Caco-2 (cell line): ENCODE results near the gene CYP2S1. TPM values are rescaled to one million over a fixed set of nuclear protein-coding genes. Genes with fewer than 3 reads are reported as not detected.

ENCODE experiments used
- BruUV-seq: library from RNA; stranded (reverse); fragments of 400-500 nt; replicated peaks from 2 replicates; lab custom pipeline; 2021; lab: Mats Ljungman, UMichigan
- CTCF ChIA-PET: fragments of 300-600 bp; sonication (Branson Sonifier 250); formaldehyde crosslinking; loops from one replicate; lab custom pipeline; 2022; ENCODE audit warnings: antibody characterized with exemption; lab: Charles Lee
- POLR2A ChIA-PET: fragments of 300-600 bp; sonication (Branson Sonifier 250); formaldehyde crosslinking; loops from one replicate; lab custom pipeline; 2022; ENCODE audit warnings: antibody characterized with exemption; lab: Charles Lee
- DNase-seq, 2 experiments: peaks; one replicate each; pipeline versions ENCODE4 v3.0.0 to v3.0.0-alpha.2; 2020 to 2022
- H3K27me3 ChIP-seq: replicated peaks from 2 replicates; pipeline ENCODE4 v1.6.0; 2011; ENCODE audit warnings: low read length; ENCODE audit not compliant: control insufficient read depth, insufficient read depth
- H3K36me3 ChIP-seq: 2 replicates; pipeline ENCODE4 v1.5.1; 2011; ENCODE audit warnings: low read length; ENCODE audit not compliant: control insufficient read depth, insufficient read depth
- H3K4me1 ChIP-seq: fragments of 250-450 bp; sonication (Bioruptor Pico); 2 replicates; pipeline ENCODE4 v1.5.1; 2020; ENCODE audit warnings: mild to moderate bottlenecking
- H3K4me3 ChIP-seq: 2 replicates; pipeline ENCODE4 v1.5.1; 2011; ENCODE audit warnings: low read depth, mild to moderate bottlenecking, control low read depth, low read length
- H3K9me3 ChIP-seq: fragments of 250-450 bp; sonication (Bioruptor Pico); 2 replicates; pipeline ENCODE4 v1.5.1; 2020; ENCODE audit warnings: mild to moderate bottlenecking, moderate library complexity
- H3K27ac Mint-ChIP-seq: one replicate; pipeline ENCODE4 v1.8.0; 2022; ENCODE audit warnings: mixed read lengths; ENCODE audit not compliant: unreplicated experiment
- H3K27me3 Mint-ChIP-seq: one replicate; pipeline ENCODE4 v1.8.0; 2022; ENCODE audit warnings: mixed read lengths; ENCODE audit not compliant: insufficient read depth, unreplicated experiment
- H3K36me3 Mint-ChIP-seq: one replicate; pipeline ENCODE4 v1.8.0; 2022; ENCODE audit warnings: mild to moderate bottlenecking, mixed read lengths; ENCODE audit not compliant: insufficient read depth, unreplicated experiment
- H3K4me1 Mint-ChIP-seq: one replicate; pipeline ENCODE4 v1.8.0; 2022; ENCODE audit warnings: low read depth, mixed read lengths; ENCODE audit not compliant: unreplicated experiment
- H3K4me3 Mint-ChIP-seq: one replicate; pipeline ENCODE4 v1.8.0; 2022; ENCODE audit warnings: mild to moderate bottlenecking, moderate library complexity, mixed read lengths; ENCODE audit not compliant: unreplicated experiment
- H3K9me3 Mint-ChIP-seq: one replicate; pipeline ENCODE4 v1.8.0; 2022; ENCODE audit warnings: mixed read lengths; ENCODE audit not compliant: unreplicated experiment
- CTCF ChIP-seq, 2 experiments: fragments of 200-600 bp in 1 of 2; IDR thresholded peaks; 1 replicate in 1 of 2; 2 replicates in 1 of 2; pipeline versions ENCODE4 v1.5.1 to v1.8.0; 2011 to 2022; ENCODE audit warnings: antibody characterized with exemption in 1 of 2, control low read depth in 1 of 2, inconsistent platforms in 1 of 2, low read depth in 1 of 2, low read length in 1 of 2, mild to moderate bottlenecking in 1 of 2, moderate library complexity in 1 of 2; ENCODE audit not compliant: insufficient read depth in 1 of 2, severe bottlenecking in 1 of 2, unreplicated experiment in 1 of 2
- intact Hi-C: fragments of 100-400 bp; cut with micrococcal nuclease; formaldehyde crosslinking; loops from one replicate; pipeline ENCODE4 v1.10.0; 2022; ENCODE audit not compliant: unreplicated experiment
- total RNA-seq: library from RNA; stranded (reverse); gene quantifications from 2 replicates; pipeline ENCODE4 v1.2.3, GENCODE V29; 2022

Gene CYP2S1
- total RNA-seq, 1 experiment from 2014 or later = 56.0 TPM

- H3K4me3 Mint-ChIP-seq = peak within 1 kb of the TSS; percentile 49
- ChIA-PET CTCF (interaction anchor here (0.6 kb wide), 1 partner anchor 14 kb away, joined by 5 read pairs; no protein-coding TSS in a partner anchor), POLR2A (interaction anchor here (0.6 to 0.7 kb wide), 2 partner anchors 26 to 41 kb away, joined by 3 to 4 read pairs; no protein-coding TSS in a partner anchor)
- Histone ChIP-seq H3K4me3 (no peak within 1 kb of the TSS), H3K4me1 (peaks cover 11% of the 10 kb centered on the region; the same call in 1 of the 2 replicates), H3K27me3 (no peaks in the 10 kb centered on the region), H3K9me3 (no peaks in the 10 kb centered on the region), H3K36me3 (no peaks in the 10 kb centered on the region)
- no peaks in the 10 kb centered on the region for H3K36me3 Mint-ChIP-seq
- no peak for TF ChIP-seq CTCF (IDR thresholded peaks at IDR 0.05; ENCODE audit: insufficient read depth in 1 of 2, low read depth in 1 of 2, low read length in 1 of 2, severe bottlenecking in 1 of 2, unreplicated experiment in 1 of 2)
- peak within 1 kb of the TSS; percentile 30 for H3K27ac Mint-ChIP-seq
- intact Hi-C loops = no loop called here
- no peaks in the 10 kb centered on the region for H3K9me3 Mint-ChIP-seq
- H3K4me1 Mint-ChIP-seq = peaks cover 36% of the 10 kb centered on the region
- BruUV-seq = no TSS peak
- DNase-seq = peak; percentile 43 to 68
- H3K27me3 Mint-ChIP-seq = no peaks in the 10 kb centered on the region
Measured at GRCh38 chr19:41218615-41219507, 25.8 kb downstream of the CYP2S1 start, which contains the start of gene AXL. TSS of gene AXL (plus strand) at chr19:41219223. CDS start at chr19:41219393, 170 bp downstream.

GRCh38 chr19:41219924-41220567, 27.0 kb downstream of the CYP2S1 start:
- peaks cover 39% of the 10 kb centered on the region for H3K4me1 Mint-ChIP-seq
- intact Hi-C loops = no loop called here
- POLR2A ChIA-PET = no interaction called here

More at GRCh38 chr19:41219924-41220567, 27.0 kb downstream of the CYP2S1 start:
- Mint-ChIP-seq H3K27me3 (no peaks in the 10 kb centered on the region), H3K36me3 (no peaks in the 10 kb centered on the region), H3K4me3 (peak overlapping the region; percentile 49), H3K9me3 (no peaks in the 10 kb centered on the region), H3K27ac (peak overlapping the region; percentile 30)
- no TSS peak for BruUV-seq
- CTCF ChIA-PET = interaction anchor here (0.9 to 1.4 kb wide), 2 partner anchors 16 to 42 kb away, joined by 4 to 5 read pairs; no protein-coding TSS in a partner anchor
- no peak for TF ChIP-seq CTCF (IDR thresholded peaks at IDR 0.05; ENCODE audit: insufficient read depth in 1 of 2, low read depth in 1 of 2, low read length in 1 of 2, severe bottlenecking in 1 of 2, unreplicated experiment in 1 of 2)
- H3K27me3 ChIP-seq = no peaks in the 10 kb centered on the region
- DNase-seq = no peak
- peaks cover 12% of the 10 kb centered on the region; the same call in 1 of the 2 replicates for H3K4me1 ChIP-seq
- H3K4me3 ChIP-seq = no peak overlapping the region
- H3K36me3 ChIP-seq = no peaks in the 10 kb centered on the region
- H3K9me3 ChIP-seq = no peaks in the 10 kb centered on the region
